ENCODE results near the gene P2RY6.

DNA sequence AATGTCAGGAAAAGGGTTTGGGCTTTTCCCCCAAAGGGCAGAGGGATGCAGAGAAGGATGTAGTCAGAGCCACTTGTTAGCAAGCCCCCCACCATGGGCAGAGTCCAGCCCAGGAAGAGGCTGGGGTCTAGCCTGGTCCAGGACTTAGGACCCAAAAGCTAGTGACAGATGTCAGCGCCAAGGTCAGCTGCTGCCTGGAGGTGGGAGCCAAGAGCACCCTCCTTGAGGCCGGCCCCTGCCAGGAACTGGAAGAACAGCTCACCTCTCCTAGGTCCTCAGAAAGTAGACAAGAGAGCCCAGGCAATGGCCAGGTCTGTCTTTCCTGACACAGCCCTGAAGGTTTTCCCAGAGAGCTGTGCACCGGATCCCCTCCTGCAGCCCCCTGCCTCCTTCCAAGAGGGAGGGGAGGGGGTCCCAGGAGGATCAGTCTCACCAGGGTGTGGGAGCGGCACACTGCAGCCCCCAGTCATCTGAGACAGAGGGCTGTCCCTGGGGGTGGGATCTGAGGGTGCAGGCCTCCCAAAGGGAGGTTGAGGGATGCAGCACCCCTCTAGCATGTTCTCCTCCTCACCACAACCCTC, 21.3 kb downstream of the P2RY6 start:
- no peak for TF ChIP-seq POLR2A (IDR thresholded peaks at IDR 0.05; ENCODE audit: borderline replicate concordance, extremely low read depth, insufficient read depth, insufficient read length)
- TF ChIP-seq, protein P1, sequence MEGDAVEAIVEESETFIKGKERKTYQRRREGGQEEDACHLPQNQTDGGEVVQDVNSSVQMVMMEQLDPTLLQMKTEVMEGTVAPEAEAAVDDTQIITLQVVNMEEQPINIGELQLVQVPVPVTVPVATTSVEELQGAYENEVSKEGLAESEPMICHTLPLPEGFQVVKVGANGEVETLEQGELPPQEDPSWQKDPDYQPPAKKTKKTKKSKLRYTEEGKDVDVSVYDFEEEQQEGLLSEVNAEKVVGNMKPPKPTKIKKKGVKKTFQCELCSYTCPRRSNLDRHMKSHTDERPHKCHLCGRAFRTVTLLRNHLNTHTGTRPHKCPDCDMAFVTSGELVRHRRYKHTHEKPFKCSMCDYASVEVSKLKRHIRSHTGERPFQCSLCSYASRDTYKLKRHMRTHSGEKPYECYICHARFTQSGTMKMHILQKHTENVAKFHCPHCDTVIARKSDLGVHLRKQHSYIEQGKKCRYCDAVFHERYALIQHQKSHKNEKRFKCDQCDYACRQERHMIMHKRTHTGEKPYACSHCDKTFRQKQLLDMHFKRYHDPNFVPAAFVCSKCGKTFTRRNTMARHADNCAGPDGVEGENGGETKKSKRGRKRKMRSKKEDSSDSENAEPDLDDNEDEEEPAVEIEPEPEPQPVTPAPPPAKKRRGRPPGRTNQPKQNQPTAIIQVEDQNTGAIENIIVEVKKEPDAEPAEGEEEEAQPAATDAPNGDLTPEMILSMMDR (IDR thresholded peaks at IDR 0.05 in 2 of 3, conservative IDR thresholded peaks at IDR 0.05 in 1 of 3; ENCODE audit: borderline replicate concordance in 1 of 3, insufficient read depth in 1 of 3, low read depth in 2 of 3, low read length in 2 of 3), result no peak
- no peak for TF ChIP-seq SRF (IDR thresholded peaks at IDR 0.05; ENCODE audit: low read depth)
- TF ChIP-seq RAD21 (IDR thresholded peaks at IDR 0.05; ENCODE audit: low read depth), result no peak
- TF ChIP-seq, protein P2, sequence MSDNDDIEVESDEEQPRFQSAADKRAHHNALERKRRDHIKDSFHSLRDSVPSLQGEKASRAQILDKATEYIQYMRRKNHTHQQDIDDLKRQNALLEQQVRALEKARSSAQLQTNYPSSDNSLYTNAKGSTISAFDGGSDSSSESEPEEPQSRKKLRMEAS (IDR thresholded peaks at IDR 0.05), result no peak
- TF ChIP-seq EZH2 (IDR thresholded peaks at IDR 0.05), result no peak
- no peak for TF ChIP-seq ELF1 (IDR thresholded peaks at IDR 0.05; ENCODE audit: borderline replicate concordance, low read depth)
- TF ChIP-seq EZH2phosphoT487 (IDR thresholded peaks at IDR 0.05; ENCODE audit: borderline replicate concordance), result no peak

All from HCT116 (cell line).